Measurements from ENCODE around the gene HRK.

The HRK gene

GRCh38 chr12:116916122-116916521 is 34.9 kb upstream of the HRK start:
- H3K4me3 ChIP-seq (ENCODE audit: control insufficient read depth in 1 of 7, extremely low read depth in 1 of 7, insufficient read depth in 4 of 7, low read depth in 2 of 7, low read length in 6 of 7), result no peak overlapping the region
- no peak for DNase-seq
- peaks cover 0 to 6% (median 0%) of the 10 kb centered on the region in 4 experiments for H3K36me3 ChIP-seq (ENCODE audit: control insufficient read depth in 4 of 4, insufficient read depth in 4 of 4, low read length in 3 of 4)
- ChIA-PET POLR2A (interaction anchor here (0.7 kb wide), 1 partner anchor 202 kb away, joined by 3 read pairs; no protein-coding TSS in a partner anchor), CTCF (no interaction called here)
- no peak overlapping the region for H3K27ac ChIP-seq (ENCODE audit: insufficient read depth in 1 of 2, low read depth in 1 of 2, low read length in 2 of 2, poor library complexity in 1 of 2, severe bottlenecking in 2 of 2)
- H3K9me3 ChIP-seq (ENCODE audit: control extremely low read depth in 1 of 5, control insufficient read depth in 4 of 5, insufficient read depth in 2 of 5, low read depth in 1 of 5, low read length in 4 of 5), result no peaks in the 10 kb centered on the region
- H3K27me3 ChIP-seq (replicated peaks in 2 of 5; ENCODE audit: control insufficient read depth in 4 of 5, insufficient read depth in 5 of 5, low read length in 4 of 5), result no peaks in the 10 kb centered on the region
- peaks cover 15 to 30% (median 24%) of the 10 kb centered on the region in 4 experiments for H3K4me1 ChIP-seq (ENCODE audit: control extremely low read depth in 1 of 4, control insufficient read depth in 4 of 4, insufficient read depth in 4 of 4, low read length in 3 of 4)

DNA sequence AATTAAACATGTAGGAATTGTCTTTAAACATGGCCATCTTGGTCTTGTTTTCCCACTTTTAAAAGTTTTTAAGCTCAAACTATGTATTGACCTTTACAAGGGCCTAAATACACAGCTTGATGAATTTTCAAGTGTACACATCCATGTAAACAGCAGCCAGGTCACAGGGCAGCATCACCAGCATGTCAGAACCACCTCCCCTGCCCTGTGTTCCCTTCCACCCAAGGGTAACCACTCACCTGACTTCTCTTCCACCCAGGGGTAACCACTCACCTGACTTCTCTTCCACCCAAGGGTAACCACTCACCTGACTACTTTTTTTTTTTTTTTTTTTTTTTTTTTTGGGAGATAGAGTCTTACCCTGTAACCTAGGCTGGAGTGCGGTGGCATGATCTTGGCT is 34.1 kb upstream of the HRK start:
- WGBS (ENCODE audit: insufficient coverage), result 100% methylated on average over 1 of the region's 1 CpG
- POLR2A ChIA-PET, result no interaction called here
- CTCF ChIA-PET, result no interaction called here
- no peak overlapping the region for H3K4me3 ChIP-seq (ENCODE audit: control insufficient read depth in 1 of 7, extremely low read depth in 1 of 7, insufficient read depth in 4 of 7, low read depth in 2 of 7, low read length in 6 of 7)
- no peak overlapping the region for H3K27ac ChIP-seq (ENCODE audit: insufficient read depth in 1 of 2, low read depth in 1 of 2, low read length in 2 of 2, poor library complexity in 1 of 2, severe bottlenecking in 2 of 2)
- H3K4me1 ChIP-seq (ENCODE audit: control extremely low read depth in 1 of 4, control insufficient read depth in 4 of 4, insufficient read depth in 4 of 4, low read length in 3 of 4), result peaks cover 15 to 28% (median 23%) of the 10 kb centered on the region in 4 experiments
- H3K9me3 ChIP-seq (ENCODE audit: control extremely low read depth in 1 of 5, control insufficient read depth in 4 of 5, insufficient read depth in 2 of 5, low read depth in 1 of 5, low read length in 4 of 5), result no peaks in the 10 kb centered on the region
- no peak for DNase-seq
- no peaks in the 10 kb centered on the region for H3K27me3 ChIP-seq (replicated peaks in 2 of 5; ENCODE audit: control insufficient read depth in 4 of 5, insufficient read depth in 5 of 5, low read length in 4 of 5)
- peaks cover 0 to 6% (median 0%) of the 10 kb centered on the region in 4 experiments for H3K36me3 ChIP-seq (ENCODE audit: control insufficient read depth in 4 of 4, insufficient read depth in 4 of 4, low read length in 3 of 4)

- Histone ChIP-seq H3K27ac (ENCODE audit: insufficient read depth in 1 of 2, low read depth in 1 of 2, low read length in 2 of 2, poor library complexity in 1 of 2, severe bottlenecking in 2 of 2) (peak within 1 kb of the TSS in 1 of 2 experiments; percentile 49), H3K4me3 (ENCODE audit: control insufficient read depth in 1 of 7, extremely low read depth in 1 of 7, insufficient read depth in 4 of 7, low read depth in 2 of 7, low read length in 6 of 7) (peak within 1 kb of the TSS; percentile 50 to 86 (median 78)), H3K4me1 (ENCODE audit: control extremely low read depth in 1 of 4, control insufficient read depth in 4 of 4, insufficient read depth in 4 of 4, low read length in 3 of 4) (peaks cover 6 to 11% (median 7%) of the 10 kb centered on the region in 4 experiments), H3K9me3 (ENCODE audit: control extremely low read depth in 1 of 5, control insufficient read depth in 4 of 5, insufficient read depth in 2 of 5, low read depth in 1 of 5, low read length in 4 of 5) (no peaks in the 10 kb centered on the region), H3K27me3 (replicated peaks in 2 of 5; ENCODE audit: control insufficient read depth in 4 of 5, insufficient read depth in 5 of 5, low read length in 4 of 5) (peaks cover 2 to 7% (median 3%) of the 10 kb centered on the region in 5 experiments), H3K36me3 (ENCODE audit: control insufficient read depth in 4 of 4, insufficient read depth in 4 of 4, low read length in 3 of 4) (peaks cover 0 to 6% (median 0%) of the 10 kb centered on the region in 4 experiments)
- ChIA-PET POLR2A (no interaction called here), CTCF (interaction anchor here (1.6 kb wide), 1 partner anchor 9 kb away, joined by 4 read pairs; no protein-coding TSS in a partner anchor)
- WGBS (ENCODE audit: insufficient coverage), result under 1% methylated on average over 68 of the region's 82 CpGs
- DNase-seq, result peak; percentile 60 to 72 (median 69)
Measured at GRCh38 chr12:116910645-116911451, 29.6 kb upstream of the HRK start, which contains the start of gene FBXW8. TSS of gene FBXW8 (plus strand) at chr12:116910950. CDS start at chr12:116911038, 88 bp downstream.

GRCh38 chr12:116910280-116910644 is 29.0 kb upstream of the HRK start:
- no CpG with 5 or more reads among the region's 4 CpGs for WGBS (ENCODE audit: insufficient coverage)
- Histone ChIP-seq H3K4me3 (ENCODE audit: control insufficient read depth in 1 of 7, extremely low read depth in 1 of 7, insufficient read depth in 4 of 7, low read depth in 2 of 7, low read length in 6 of 7) (peak overlapping the region in 6 of 7 experiments; percentile 50 to 80 (median 78)), H3K36me3 (ENCODE audit: control insufficient read depth in 4 of 4, insufficient read depth in 4 of 4, low read length in 3 of 4) (peaks cover 0 to 4% (median 0%) of the 10 kb centered on the region in 4 experiments), H3K4me1 (ENCODE audit: control extremely low read depth in 1 of 4, control insufficient read depth in 4 of 4, insufficient read depth in 4 of 4, low read length in 3 of 4) (peaks cover 6 to 11% (median 7%) of the 10 kb centered on the region in 4 experiments), H3K27me3 (replicated peaks in 2 of 5; ENCODE audit: control insufficient read depth in 4 of 5, insufficient read depth in 5 of 5, low read length in 4 of 5) (peaks cover 2 to 7% (median 3%) of the 10 kb centered on the region in 5 experiments), H3K27ac (ENCODE audit: insufficient read depth in 1 of 2, low read depth in 1 of 2, low read length in 2 of 2, poor library complexity in 1 of 2, severe bottlenecking in 2 of 2) (no peak overlapping the region), H3K9me3 (ENCODE audit: control extremely low read depth in 1 of 5, control insufficient read depth in 4 of 5, insufficient read depth in 2 of 5, low read depth in 1 of 5, low read length in 4 of 5) (no peaks in the 10 kb centered on the region)
- ChIA-PET POLR2A (no interaction called here), CTCF (interaction anchor here (1.6 kb wide), 1 partner anchor 9 kb away, joined by 4 read pairs; no protein-coding TSS in a partner anchor)
- no peak for DNase-seq

GRCh38 chr12:116906285-116906684 is 25.0 kb upstream of the HRK start:
- Histone ChIP-seq H3K27ac (ENCODE audit: insufficient read depth in 1 of 2, low read depth in 1 of 2, low read length in 2 of 2, poor library complexity in 1 of 2, severe bottlenecking in 2 of 2) (no peak overlapping the region), H3K9me3 (ENCODE audit: control extremely low read depth in 1 of 5, control insufficient read depth in 4 of 5, insufficient read depth in 2 of 5, low read depth in 1 of 5, low read length in 4 of 5) (no peaks in the 10 kb centered on the region), H3K4me3 (ENCODE audit: control insufficient read depth in 1 of 7, extremely low read depth in 1 of 7, insufficient read depth in 4 of 7, low read depth in 2 of 7, low read length in 6 of 7) (no peak overlapping the region), H3K27me3 (replicated peaks in 2 of 5; ENCODE audit: control insufficient read depth in 4 of 5, insufficient read depth in 5 of 5, low read length in 4 of 5) (peaks cover 5 to 12% (median 8%) of the 10 kb centered on the region in 5 experiments), H3K4me1 (ENCODE audit: control extremely low read depth in 1 of 4, control insufficient read depth in 4 of 4, insufficient read depth in 4 of 4, low read length in 3 of 4) (peaks cover 0 to 2% (median under 1%) of the 10 kb centered on the region in 4 experiments), H3K36me3 (ENCODE audit: control insufficient read depth in 4 of 4, insufficient read depth in 4 of 4, low read length in 3 of 4) (no peaks in the 10 kb centered on the region)
- 92% methylated on average over 1 of the region's 4 CpGs for WGBS (ENCODE audit: insufficient coverage)
- ChIA-PET CTCF (interaction anchor here (0.7 to 1.2 kb wide), 2 partner anchors 10 to 33 kb away, joined by 3 read pairs; no protein-coding TSS in a partner anchor), POLR2A (interaction anchor here (0.7 kb wide), 1 partner anchor 109 kb away, joined by 8 read pairs; no protein-coding TSS in a partner anchor)
- DNase-seq, result no peak

DNA sequence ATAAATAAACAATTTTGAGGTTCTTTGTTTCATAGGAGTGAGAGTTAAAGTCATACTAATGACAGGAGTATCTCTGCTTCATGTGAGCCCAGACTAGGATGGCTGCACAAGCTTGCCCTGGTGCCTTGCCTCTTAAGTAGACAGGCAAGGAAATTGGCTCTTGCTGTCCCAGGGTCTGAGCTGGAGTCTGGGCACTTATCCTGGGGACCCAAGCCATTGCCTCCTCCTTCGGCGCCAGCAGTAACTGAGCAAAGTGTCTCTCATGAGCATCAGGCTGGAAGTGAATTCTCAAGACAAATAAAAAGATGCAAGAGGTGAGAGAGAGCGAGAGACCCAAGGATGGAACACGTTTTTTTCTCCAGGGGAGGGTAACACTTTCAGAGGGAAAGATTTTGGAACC is 22.6 kb upstream of the HRK start:
- no peaks in the 10 kb centered on the region for H3K9me3 ChIP-seq (ENCODE audit: control extremely low read depth in 1 of 5, control insufficient read depth in 4 of 5, insufficient read depth in 2 of 5, low read depth in 1 of 5, low read length in 4 of 5)
- no peak overlapping the region for H3K4me3 ChIP-seq (ENCODE audit: control insufficient read depth in 1 of 7, extremely low read depth in 1 of 7, insufficient read depth in 4 of 7, low read depth in 2 of 7, low read length in 6 of 7)
- no peaks in the 10 kb centered on the region for H3K4me1 ChIP-seq (ENCODE audit: control extremely low read depth in 1 of 4, control insufficient read depth in 4 of 4, insufficient read depth in 4 of 4, low read length in 3 of 4)
- ChIA-PET POLR2A (no interaction called here), CTCF (no interaction called here)
- no peaks in the 10 kb centered on the region for H3K36me3 ChIP-seq (ENCODE audit: control insufficient read depth in 4 of 4, insufficient read depth in 4 of 4, low read length in 3 of 4)
- WGBS (ENCODE audit: insufficient coverage), result 94% methylated on average over 4 of the region's 4 CpGs
- no peak overlapping the region for H3K27ac ChIP-seq (ENCODE audit: insufficient read depth in 1 of 2, low read depth in 1 of 2, low read length in 2 of 2, poor library complexity in 1 of 2, severe bottlenecking in 2 of 2)
- H3K27me3 ChIP-seq (replicated peaks in 2 of 5; ENCODE audit: control insufficient read depth in 4 of 5, insufficient read depth in 5 of 5, low read length in 4 of 5), result peaks cover 5 to 21% (median 14%) of the 10 kb centered on the region in 5 experiments
- DNase-seq, result no peak

GRCh38 chr12:116901612-116902011 is 20.4 kb upstream of the HRK start:
- ChIA-PET CTCF (interaction anchor here (1.5 kb wide), 1 partner anchor 9 kb away, joined by 4 read pairs; the partner anchor contains the start of gene FBXW8), POLR2A (no interaction called here)
- Histone ChIP-seq H3K9me3 (ENCODE audit: control extremely low read depth in 1 of 5, control insufficient read depth in 4 of 5, insufficient read depth in 2 of 5, low read depth in 1 of 5, low read length in 4 of 5) (peaks cover 0 to 4% (median 0%) of the 10 kb centered on the region in 5 experiments), H3K4me1 (ENCODE audit: control extremely low read depth in 1 of 4, control insufficient read depth in 4 of 4, insufficient read depth in 4 of 4, low read length in 3 of 4) (no peaks in the 10 kb centered on the region), H3K27ac (ENCODE audit: insufficient read depth in 1 of 2, low read depth in 1 of 2, low read length in 2 of 2, poor library complexity in 1 of 2, severe bottlenecking in 2 of 2) (no peak overlapping the region), H3K27me3 (replicated peaks in 2 of 5; ENCODE audit: control insufficient read depth in 4 of 5, insufficient read depth in 5 of 5, low read length in 4 of 5) (peaks cover 0 to 32% (median 19%) of the 10 kb centered on the region in 5 experiments), H3K4me3 (ENCODE audit: control insufficient read depth in 1 of 7, extremely low read depth in 1 of 7, insufficient read depth in 4 of 7, low read depth in 2 of 7, low read length in 6 of 7) (no peak overlapping the region), H3K36me3 (ENCODE audit: control insufficient read depth in 4 of 4, insufficient read depth in 4 of 4, low read length in 3 of 4) (no peaks in the 10 kb centered on the region)
- no peak for DNase-seq
- no CpG with 5 or more reads among the region's 2 CpGs for WGBS (ENCODE audit: insufficient coverage)

Data from common myeloid progenitor, CD34-positive (primary cell).